H1 (cell line): Measurements from ENCODE around the gene ZFAND6.

ENCODE experiments used
- BRCA1 ChIP-seq: IDR thresholded peaks from 2 replicates; pipeline ENCODE4 v1.6.1; 2012; ENCODE audit warnings: low read depth, low read length, improper control_type of control experiment
- CHD2 ChIP-seq: IDR thresholded peaks from 2 replicates; pipeline ENCODE4 v1.6.1; 2012; ENCODE audit warnings: low read length, improper control_type of control experiment
- EP300 ChIP-seq, 2 experiments: IDR thresholded peaks; 1 replicate in 1 of 2; 2 replicates in 1 of 2; pipeline ENCODE4 v1.6.1; 2011 to 2012; ENCODE audit warnings: low read depth in 2 of 2, low read length in 2 of 2, mild to moderate bottlenecking in 2 of 2, borderline replicate concordance in 1 of 2, inconsistent platforms in 1 of 2, moderate library complexity in 1 of 2
- EZH2 ChIP-seq: fragments of 200-600 bp; sonication (generic); IDR thresholded peaks from 2 replicates; pipeline ENCODE4 v1.7.1; 2012; ENCODE audit warnings: low read depth, mild to moderate bottlenecking, moderate library complexity, low read length, inconsistent platforms; ENCODE audit not compliant: severe bottlenecking
- POLR2A ChIP-seq, 2 experiments: IDR thresholded peaks; 1 replicate in 1 of 2; 2 replicates in 1 of 2; pipeline ENCODE4 v1.6.1; 2011; ENCODE audit warnings: low read depth in 2 of 2, low read length in 2 of 2, mild to moderate bottlenecking in 2 of 2; ENCODE audit errors: control extremely low read depth in 1 of 2
- TCF12 ChIP-seq: IDR thresholded peaks from 2 replicates; pipeline ENCODE4 v1.6.1; 2011; ENCODE audit warnings: low read depth, mild to moderate bottlenecking, low read length
- TF ChIP-seq, protein P1 (sequence below), 3 experiments: IDR thresholded peaks; 1 replicate in 2 of 3; 2 replicates in 1 of 3; pipeline versions ENCODE4 v1.5.1 to v1.6.1; 2011; ENCODE audit warnings: low read length in 3 of 3, mild to moderate bottlenecking in 3 of 3, inconsistent platforms in 2 of 3, low read depth in 1 of 3, moderate library complexity in 1 of 3; ENCODE audit not compliant: insufficient read depth in 1 of 3; ENCODE audit errors: control extremely low read depth in 1 of 3

DNA sequence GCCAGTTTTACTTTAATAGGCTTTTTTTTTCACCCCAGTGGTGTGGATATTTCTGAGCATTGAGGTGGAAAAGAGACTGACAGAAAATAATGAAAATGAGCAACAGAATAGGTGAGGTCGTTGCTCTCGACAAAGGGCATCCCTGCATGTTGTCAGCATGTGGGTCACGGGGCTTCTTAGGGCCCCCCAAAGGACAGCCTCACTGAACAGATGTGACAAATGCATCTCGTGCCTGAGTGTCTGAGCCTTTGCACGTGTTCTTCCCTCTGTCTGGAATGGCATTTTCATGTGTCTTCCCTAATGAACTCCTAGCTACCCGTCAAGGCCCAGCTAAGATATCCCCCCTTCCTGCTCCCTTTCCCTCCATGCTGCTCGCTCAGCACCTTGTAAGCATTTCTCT is 125.1 kb downstream of the ZFAND6 start:
- no peak for TF ChIP-seq CHD2
- TF ChIP-seq TCF12, result no peak
- no peak for TF ChIP-seq EP300 (IDR thresholded peaks at IDR 0.05; ENCODE audit: borderline replicate concordance in 1 of 2, low read depth in 2 of 2, low read length in 2 of 2)
- TF ChIP-seq, protein P1, sequence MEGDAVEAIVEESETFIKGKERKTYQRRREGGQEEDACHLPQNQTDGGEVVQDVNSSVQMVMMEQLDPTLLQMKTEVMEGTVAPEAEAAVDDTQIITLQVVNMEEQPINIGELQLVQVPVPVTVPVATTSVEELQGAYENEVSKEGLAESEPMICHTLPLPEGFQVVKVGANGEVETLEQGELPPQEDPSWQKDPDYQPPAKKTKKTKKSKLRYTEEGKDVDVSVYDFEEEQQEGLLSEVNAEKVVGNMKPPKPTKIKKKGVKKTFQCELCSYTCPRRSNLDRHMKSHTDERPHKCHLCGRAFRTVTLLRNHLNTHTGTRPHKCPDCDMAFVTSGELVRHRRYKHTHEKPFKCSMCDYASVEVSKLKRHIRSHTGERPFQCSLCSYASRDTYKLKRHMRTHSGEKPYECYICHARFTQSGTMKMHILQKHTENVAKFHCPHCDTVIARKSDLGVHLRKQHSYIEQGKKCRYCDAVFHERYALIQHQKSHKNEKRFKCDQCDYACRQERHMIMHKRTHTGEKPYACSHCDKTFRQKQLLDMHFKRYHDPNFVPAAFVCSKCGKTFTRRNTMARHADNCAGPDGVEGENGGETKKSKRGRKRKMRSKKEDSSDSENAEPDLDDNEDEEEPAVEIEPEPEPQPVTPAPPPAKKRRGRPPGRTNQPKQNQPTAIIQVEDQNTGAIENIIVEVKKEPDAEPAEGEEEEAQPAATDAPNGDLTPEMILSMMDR (IDR thresholded peaks at IDR 0.05; ENCODE audit: control extremely low read depth in 1 of 3, insufficient read depth in 1 of 3, low read depth in 1 of 3, low read length in 3 of 3), result no peak
- no peak for TF ChIP-seq EZH2
- TF ChIP-seq BRCA1, result no peak
- no peak for TF ChIP-seq POLR2A (IDR thresholded peaks at IDR 0.05; ENCODE audit: control extremely low read depth in 1 of 2, low read depth in 2 of 2, low read length in 2 of 2)
